Mesenteric fat pad (tissue), 1 donor: ENCODE data around the gene SPEM3. TPM values are rescaled to one million over a fixed set of nuclear protein-coding genes. Genes with fewer than 3 reads are reported as not detected.
"Not testable (repeated sequence)": the region's sequence is repeated elsewhere in the genome, so short reads cannot be mapped to it uniquely, and the experiment has no call there.

Experiments used
- DNase-seq: peaks from one replicate; pipeline ENCODE4 v3.0.0-alpha.2; 2020; ENCODE audit warnings: low spot score
- total RNA-seq: library from RNA; stranded (reverse); fragmentation: NEBNext Ultra II Directional; extraction: Animal tissue kit (Norgen Biotek cat#: 25700); gene quantifications from one replicate; pipeline ENCODE4 v1.2.1, GENCODE V29; 2021
- donor health status: DM: yes; HTN: yes; CAD: no.

The SPEM3 gene
- total RNA-seq, 1 donor from 2014 or later: not detected

GRCh38 chr17:7468804-7469389, 40.2 kb downstream of the SPEM3 start:
- no peak for DNase-seq

GRCh38 chr17:7469843-7470242, 41.2 kb downstream of the SPEM3 start:
- not testable (repeated sequence) for DNase-seq

DNA sequence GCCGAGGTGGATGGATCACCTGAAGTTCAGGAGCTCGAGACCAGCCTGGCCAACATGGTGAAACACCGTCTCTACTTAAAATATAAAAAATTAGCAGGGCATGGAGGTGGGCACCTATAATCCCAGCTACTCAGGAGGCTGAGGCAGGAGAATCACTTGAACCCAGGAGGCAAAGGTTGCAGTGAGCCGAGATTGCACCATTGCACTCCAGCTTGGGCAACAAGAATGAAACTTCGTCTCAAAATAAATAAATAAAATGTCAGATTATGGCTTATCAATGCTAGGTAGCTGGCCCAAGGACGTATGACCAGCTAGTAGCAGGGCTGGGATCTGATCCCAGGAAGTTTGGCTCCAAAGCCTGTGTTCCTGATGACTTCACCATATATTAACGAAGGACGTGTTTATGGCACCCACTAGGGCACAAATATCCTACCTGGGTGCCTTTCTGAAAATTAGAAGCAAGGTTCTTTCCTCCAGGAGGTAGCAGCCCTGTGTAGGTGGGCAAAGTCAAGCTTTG, 41.9 kb downstream of the SPEM3 start:
- not testable (repeated sequence) for DNase-seq

DNA sequence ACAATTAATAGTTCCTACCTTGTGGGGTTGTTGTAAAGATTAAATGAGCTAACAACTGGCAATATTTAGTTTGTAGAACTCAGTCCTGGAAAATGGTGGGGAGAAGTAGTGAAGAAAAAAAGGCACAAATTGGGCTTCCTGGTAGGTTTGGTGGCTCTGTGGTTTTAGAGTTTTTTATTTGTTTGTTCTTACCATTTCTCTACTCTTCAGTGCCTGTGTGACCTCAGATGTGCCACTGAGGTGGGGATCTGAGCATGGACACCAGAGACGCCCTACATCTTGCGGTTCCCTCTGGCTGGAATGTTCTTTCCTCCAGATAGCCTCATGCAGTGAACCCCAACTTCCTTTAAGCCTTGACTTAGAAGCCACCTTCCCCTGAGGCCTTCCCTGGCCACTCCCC, 43.1 kb downstream of the SPEM3 start:
- DNase-seq: no peak

GRCh38 chr17:7474767-7475166, 46.1 kb downstream of the SPEM3 start:
- not testable (repeated sequence) for DNase-seq

DNA sequence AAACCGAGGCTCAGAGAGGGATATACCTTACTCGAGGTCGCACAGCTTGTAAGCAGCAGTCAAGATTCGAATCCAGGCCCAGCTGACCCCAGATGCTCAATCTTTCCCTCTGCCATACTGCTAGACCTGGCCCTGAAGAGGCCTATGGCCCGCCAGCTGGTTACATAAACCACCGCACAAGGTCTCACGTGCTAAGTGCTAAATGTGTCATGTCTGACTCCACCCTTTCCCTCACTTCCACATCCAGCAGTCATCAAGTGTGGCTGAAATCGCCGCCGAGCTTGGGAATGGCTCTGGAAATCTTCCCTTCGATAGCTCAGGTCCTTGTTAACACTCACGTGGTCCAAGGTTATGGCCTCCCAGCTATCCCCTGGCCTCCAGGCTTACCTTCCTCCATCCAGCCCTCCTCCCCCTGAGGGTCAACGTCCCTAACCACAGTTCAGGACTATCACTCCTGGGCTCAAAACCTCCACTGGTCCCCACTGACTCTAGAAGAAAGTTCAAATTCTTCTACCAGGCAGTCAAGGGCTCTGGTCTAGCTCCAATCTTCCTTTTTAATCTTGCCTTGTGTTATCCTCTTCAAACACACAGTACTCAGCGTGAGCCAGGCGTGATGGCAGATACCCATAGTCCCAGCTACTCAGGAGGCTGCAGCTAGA, 47.2 kb downstream of the SPEM3 start:
- no peak for DNase-seq

DNA sequence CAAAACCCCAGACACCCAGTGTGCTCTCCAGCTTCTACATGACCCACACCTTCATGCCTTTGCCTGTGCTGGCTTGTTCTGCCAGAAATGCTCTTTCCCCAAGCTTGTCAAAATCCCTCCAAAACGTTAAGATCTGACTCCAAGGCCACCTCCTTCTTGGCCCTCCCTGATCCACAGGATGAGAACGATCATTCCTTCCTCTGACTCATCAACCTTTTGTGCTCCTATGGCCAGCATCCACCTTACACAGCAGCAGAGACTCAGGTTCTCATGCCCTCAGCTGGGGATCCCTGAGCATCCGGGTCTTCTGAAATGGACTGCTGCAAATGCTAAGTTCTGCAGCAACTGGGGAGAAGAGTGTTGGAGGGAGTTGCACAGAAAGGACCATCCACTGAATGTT, 47.8 kb downstream of the SPEM3 start:
- DNase-seq: no peak

DNA sequence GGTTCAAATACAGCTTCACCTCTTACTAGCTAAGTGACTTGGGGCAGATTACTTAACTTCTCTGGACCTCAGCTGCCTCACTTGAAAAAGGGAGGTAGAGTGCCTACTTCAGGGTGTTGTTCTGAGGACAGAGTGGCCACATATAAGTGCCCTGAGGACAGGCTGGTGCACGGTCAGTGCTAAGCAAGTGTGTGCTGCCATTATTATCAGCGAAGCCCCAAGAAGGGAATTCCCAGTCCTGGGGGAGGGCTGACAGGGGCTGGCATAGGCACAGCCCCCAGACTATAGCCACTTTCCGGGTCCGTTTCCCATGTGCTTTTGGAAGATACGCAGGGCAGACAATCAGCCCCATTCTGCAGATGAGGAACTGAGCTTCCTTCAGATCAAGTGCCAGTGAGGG, 48.3 kb downstream of the SPEM3 start:
- no peak for DNase-seq

DNA sequence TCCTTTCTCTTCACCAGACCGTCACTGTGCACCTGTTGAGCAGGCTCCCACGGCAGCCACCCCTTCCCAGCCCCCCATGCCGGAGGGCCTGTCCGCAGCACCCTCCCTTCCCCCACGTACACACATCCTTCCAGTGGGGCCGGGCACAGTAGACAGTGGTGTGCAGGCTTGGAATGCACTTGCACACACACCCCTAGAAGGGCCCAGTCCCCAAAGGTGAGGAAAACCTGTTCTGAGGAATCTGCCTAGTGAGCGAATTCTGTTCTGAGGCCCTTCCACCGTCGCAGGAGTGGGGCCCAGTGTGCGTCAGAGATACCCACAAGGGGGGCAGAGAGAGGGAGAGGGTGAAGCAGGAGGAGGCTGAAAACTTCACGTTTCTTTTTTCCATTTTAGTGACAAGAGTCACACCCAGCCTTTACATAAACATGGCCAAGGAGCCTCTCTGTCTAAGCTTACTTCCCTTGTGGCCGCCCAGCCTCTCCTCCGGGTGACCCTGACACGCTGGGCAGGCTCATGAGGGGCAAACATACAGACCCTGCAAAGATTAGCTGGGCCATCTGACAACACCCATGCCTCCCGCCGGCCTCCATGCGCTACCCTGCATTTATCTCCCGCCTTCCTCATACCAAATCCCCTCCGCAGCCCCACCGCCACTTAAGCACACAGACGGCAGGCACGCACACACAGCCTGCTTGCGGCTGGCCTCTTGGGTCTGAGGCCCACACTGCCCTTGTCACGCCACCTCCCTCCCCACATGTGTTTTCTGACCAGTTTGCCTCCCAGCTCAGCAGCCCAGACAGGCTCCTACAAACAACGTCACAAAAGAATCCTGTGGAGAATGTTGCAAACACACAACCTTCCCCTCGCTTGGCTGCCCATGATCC, 49.0 kb downstream of the SPEM3 start:
- no peak for DNase-seq

DNA sequence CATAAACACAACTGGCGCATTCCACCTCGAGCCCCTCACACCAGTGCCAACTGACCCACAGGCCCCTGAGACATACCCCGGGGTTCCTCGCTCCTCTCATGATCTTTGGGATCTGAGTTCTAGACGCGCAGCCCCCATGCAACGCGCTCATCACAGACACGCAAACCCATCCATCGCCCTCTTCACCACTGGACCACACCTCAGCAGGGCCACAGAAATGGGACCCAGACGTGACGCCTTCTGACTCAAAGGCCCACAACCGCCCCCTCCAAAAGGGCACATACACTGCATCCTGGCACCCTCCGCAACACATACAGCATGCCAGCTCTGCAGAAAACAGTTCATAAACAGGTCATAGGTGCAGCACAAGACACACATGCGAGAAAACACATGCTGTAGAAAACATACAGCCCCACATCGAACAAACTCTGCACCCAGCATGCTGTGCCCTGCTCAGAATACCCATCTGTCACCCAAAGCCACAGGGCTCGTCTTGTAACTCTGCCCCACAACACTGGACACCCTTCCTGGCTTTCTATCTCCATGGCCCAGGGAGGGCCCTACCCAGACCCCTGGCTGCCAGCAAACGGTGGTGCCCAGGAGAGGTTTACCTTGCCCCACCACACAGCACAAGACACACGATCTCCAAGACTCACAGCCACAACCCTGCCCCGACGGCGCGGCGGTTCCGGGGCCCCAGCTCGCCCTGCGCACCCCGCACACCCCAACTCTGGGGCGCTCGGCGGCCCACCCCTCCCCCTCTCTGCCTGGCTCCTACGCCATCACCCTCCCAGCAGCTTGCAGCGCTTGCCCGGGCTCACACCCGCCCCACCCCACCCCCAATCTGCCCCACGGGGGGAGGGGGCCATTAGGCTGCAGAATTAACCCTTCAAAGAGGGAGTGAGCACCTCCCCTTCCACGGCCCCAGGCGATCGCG, 49.9 kb downstream of the SPEM3 start:
- no peak for DNase-seq

DNA sequence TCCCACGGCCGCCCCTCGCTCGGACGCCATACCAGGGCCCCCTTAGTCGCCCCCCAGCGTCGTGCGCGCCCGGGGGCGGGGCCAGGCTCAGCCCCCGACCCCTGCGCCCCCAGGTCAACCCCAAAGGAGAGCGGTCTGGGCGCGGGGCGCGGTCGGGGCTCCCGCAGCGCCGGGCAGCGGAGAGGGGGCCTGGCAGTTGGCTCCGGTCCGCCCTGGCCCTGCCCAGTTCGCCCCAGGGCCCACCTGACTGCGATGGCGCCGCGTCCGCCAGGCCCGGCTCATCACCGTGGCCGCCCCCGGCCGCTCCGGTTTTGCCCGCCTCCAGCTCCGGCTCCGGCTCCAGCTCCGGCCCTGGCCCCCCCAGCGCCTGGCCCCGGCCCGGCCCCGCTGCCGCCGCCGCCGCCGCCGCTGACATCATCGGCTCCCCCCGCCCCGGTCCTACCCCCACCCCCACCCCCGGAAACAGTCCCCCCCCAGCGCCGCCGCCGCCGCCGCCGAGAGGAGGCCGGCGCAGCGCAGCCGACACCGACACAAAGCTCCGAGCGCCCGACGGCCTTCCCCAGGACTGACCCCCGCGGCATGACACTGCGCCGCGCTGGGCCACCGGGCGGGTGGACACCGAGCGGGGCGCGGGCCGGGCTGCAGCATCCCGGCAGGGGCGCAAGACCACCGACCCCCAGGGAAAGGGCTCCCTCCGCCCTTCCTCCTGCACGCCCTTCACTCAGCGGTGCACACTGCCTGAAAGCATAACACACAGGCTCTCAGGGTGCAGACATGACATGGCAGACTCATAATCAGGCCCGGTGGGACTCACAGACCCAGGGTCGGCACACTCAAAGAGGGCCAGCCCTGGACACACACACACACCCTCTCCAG, 50.8 kb downstream of the SPEM3 start, which contains the start of gene ZBTB4:
TSS of gene ZBTB4 (minus strand) at position 419 of the 876 bp plus-strand sequence. CDS start 12,830 bp downstream, outside the sequence.
- no peak for DNase-seq

- no peak for DNase-seq
Observed at GRCh38 chr17:7480089-7480384, 51.4 kb downstream of the SPEM3 start.

GRCh38 chr17:7481275-7481674, 52.6 kb downstream of the SPEM3 start, which contains the start of gene SLC35G6:
Gene SLC35G6 (plus strand): TSS chr17:7481446. CDS start chr17:7481517, 71 bp downstream.
- not testable (repeated sequence) for DNase-seq

DNA sequence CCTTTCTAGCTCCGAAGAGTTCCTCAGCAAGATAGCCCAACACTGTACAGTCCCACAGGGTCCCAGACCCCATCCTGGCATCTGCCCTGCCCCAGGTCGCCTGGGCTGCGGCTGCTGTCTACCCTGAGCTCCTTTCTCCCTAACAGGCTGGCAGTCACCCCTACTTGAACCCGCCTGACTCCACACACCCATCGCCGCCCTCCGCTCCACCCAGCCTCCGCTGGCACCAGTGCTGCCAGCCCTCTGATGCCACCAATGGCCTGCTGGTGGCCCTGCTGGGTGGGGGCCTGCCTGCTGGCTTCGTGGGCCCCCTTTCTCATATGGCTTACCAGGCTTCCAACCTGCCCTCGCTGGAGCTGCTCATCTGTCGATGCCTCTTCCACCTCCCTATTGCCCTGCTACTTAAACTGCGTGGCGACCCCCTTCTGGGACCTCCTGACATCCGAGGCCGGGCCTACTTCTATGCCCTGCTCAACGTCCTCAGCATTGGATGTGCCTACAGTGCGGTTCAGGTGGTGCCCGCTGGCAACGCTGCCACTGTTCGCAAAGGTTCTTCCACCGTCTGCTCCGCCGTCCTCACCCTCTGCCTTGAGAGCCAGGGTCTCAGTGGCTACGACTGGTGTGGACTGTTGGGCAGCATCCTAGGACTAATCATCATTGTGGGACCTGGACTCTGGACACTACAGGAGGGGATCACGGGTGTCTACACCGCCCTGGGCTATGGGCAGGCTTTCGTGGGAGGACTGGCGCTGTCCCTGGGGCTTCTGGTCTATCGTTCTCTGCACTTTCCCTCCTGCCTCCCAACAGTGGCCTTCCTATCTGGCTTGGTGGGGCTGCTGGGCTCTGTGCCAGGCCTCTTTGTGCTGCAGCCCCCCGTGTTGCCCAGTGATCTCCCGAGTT, 53.4 kb downstream of the SPEM3 start:
- not testable (repeated sequence) for DNase-seq
